Motor neuron (in vitro differentiated cells): ENCODE data around the gene SLMAP. TPM values are rescaled to one million over a fixed set of nuclear protein-coding genes. Genes with fewer than 3 reads are reported as not detected.
A peak's percentile ranks its signal among the peaks of the same experiment; 100 is the strongest.

Experiments used
- ATAC-seq, 8 experiments: fragments of 200-7000 bp; cut with Tn5 transposase; replicated peaks in 6 of 8; 2 replicates each; pipeline ENCODE4 v1.8.0; 2021; ENCODE audit warnings: mild to moderate bottlenecking in 8 of 8, moderate library complexity in 8 of 8
- H3K27ac ChIP-seq, 2 donors: fragments of 250-450 bp; sonication (Bioruptor Pico); 2 replicates each; pipeline ENCODE4 v1.9.0; 2021; ENCODE audit warnings: antibody characterized with exemption in 2 of 2, mild to moderate bottlenecking in 2 of 2, moderate library complexity in 1 of 2
- H3K4me1 ChIP-seq, 2 donors: fragments of 250-450 bp; sonication (Bioruptor Pico); replicated peaks in 1 of 2; 2 replicates each; pipeline ENCODE4 v1.6.1; 2021; ENCODE audit warnings: antibody characterized with exemption in 2 of 2, mild to moderate bottlenecking in 2 of 2, moderate library complexity in 1 of 2
- H3K4me3 ChIP-seq, 5 donors: fragments of 250-450 bp; sonication (Bioruptor Pico); 2 replicates each; pipeline ENCODE4 v1.9.0; 2021; ENCODE audit warnings: antibody characterized with exemption in 5 of 5, mild to moderate bottlenecking in 5 of 5, moderate library complexity in 4 of 5
- WGBS, 10 experiments: fragments of 450-650 bp; shearing (Covaris generic); methylation state at CpG; one replicate each; pipeline ENCODE4 v1.0.0; 2022; 5-methylcytosine and 5-hydroxymethylcytosine counted together
- in situ Hi-C, 9 experiments: fragments of 400-800 bp; cut with MboI; loops; one replicate each; pipeline ENCODE4 v1.15.0; 2021; ENCODE audit warnings: low sequenced_read_pairs in 9 of 9, low pct_unique_long_range_greater_than_20kb in 2 of 9; ENCODE audit not compliant: unreplicated experiment in 9 of 9
- total RNA-seq, 8 experiments: library from RNA; unstranded; fragments of 300-600 nt; gene quantifications; 2 replicates each; pipeline versions ENCODE4 v1.2.3 to v1.2.4, GENCODE V29; 2022

The SLMAP gene
- total RNA-seq, 8 experiments from 2014 or later: 21.5 to 137 (median 32.8) TPM

DNA sequence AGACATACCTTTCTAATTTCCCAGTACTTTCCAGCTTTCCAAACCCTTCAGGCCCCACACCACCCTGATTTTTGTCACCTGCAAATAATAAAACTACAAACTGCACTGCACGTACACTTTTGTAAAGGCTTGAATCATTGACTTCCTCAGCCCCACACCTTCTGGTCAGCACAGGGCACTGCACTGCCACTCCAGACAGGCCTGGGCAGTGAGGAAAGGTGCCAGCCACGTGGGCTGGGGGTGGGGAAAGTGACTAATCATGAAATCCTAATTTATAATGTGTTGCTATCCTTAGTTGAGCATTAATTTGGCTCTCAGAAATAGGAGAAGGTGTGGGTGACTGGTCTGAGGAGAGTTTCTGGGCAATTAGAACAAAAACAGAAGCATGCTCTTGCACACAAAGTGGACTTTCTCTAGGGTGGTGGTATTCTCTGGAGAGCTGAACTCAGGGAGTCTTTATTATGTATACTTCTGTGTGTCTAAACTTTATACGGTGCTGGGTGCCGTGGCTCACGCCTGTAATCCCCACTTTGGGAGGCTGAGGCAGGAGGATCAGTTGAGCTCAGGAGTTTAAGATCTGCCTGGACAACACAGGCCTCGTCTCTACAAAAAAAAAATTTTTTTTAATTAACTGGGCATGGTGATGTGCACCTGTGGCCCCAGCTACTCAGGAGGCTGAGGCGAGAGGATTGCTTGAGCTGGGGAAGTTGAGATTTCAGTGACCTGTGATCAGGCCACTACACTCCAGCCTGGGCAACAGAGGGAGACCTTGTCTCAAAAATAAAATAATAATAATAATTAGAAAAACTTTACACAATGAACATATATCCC is 193.9 kb downstream of the SLMAP start:
- ATAC-seq: peak in 3 of 8 experiments; percentile 18 to 52 (median 22)
- in situ Hi-C loops: no loop called here
- Histone ChIP-seq H3K27ac (no peak overlapping the region), H3K4me3 (no peak overlapping the region), H3K4me1 (peaks cover 35 to 40% of the 10 kb centered on the region in 2 donors)
- 52 to 100% (median 80%) methylated on average over 1 to 6 of the region's 7 CpGs; no CpG with 5 or more reads in 4 of the 10 experiments for WGBS, 10 experiments

DNA sequence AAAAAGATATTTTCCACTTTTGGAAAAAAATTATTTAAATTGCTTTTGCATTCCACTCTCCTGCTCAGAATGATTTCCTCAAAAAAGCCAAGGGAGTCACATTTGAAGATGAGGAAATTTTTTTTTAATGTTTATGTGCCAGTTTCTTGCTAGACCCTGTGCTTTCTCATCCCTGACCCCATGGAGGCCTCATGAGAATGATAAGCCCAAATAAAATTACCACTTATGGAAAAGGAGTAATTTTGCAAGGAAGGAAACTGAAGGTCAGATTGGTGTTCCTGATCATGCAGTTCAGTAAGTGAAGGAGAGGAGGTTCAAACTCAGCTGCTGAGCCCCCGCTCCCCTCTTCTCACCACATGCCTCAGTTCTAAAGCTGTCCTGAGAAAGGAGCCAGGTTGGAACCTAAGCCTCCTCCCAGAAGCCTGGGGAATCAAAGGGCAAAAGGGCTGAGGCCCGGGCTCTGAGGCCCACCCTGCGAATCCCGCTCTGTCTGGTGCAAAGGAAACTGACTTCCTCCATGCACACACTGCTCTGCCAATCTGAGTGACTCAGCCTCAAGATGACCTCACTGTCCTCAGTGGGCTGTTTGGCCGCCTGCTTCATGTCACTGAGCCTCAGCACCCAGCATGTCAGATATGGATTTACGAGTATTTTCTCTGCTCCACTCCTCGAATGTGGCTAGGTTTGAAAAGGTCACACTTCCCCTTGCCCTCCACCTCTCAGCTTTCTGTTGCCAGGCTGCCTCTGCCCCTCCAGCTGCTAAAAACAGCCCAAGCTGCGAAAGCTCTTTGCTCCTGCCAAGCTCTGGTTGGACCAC is 195.2 kb downstream of the SLMAP start:
- H3K27ac ChIP-seq: peak overlapping the region; percentile 69 to 76
- peaks cover 35 to 40% of the 10 kb centered on the region in 2 donors for H3K4me1 ChIP-seq
- no peak overlapping the region for H3K4me3 ChIP-seq
- 0 to 100% (median 74%) methylated on average over 1 to 7 of the region's 8 CpGs; no CpG with 5 or more reads in 2 of the 10 experiments for WGBS, 10 experiments
- peak; percentile 16 to 77 (median 66) for ATAC-seq
- in situ Hi-C loops: no loop called here

DNA sequence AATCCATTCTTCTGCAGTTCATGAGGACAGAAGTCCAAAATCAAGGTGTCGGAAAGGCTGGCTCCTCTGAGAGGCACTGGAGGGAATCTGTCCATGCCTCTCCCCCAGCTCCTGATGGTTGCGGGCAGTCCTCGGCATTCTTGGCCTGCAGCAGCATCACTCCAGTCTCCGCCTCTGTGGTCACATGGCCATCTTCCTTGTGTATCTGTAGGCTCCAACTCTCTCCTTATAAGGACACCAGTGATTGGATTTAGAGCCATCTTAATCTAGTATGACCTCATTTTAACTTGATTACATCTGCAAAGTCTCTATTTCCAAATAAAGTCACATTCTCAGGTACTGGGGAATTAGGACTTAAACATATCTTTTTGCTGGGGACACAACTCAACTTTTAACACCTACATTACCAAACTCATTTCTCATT is 196.1 kb downstream of the SLMAP start:
- Histone ChIP-seq H3K4me3 (no peak overlapping the region), H3K4me1 (peaks cover 35 to 40% of the 10 kb centered on the region in 2 donors), H3K27ac (peak overlapping the region; percentile 69 to 76)
- WGBS, 10 experiments: 40 to 100% (median 84%) methylated on average over 1 to 3 of the region's 4 CpGs; no CpG with 5 or more reads in 5 of the 10 experiments
- in situ Hi-C loops: no loop called here
- peak; percentile 78 to 86 (median 81) for ATAC-seq

DNA sequence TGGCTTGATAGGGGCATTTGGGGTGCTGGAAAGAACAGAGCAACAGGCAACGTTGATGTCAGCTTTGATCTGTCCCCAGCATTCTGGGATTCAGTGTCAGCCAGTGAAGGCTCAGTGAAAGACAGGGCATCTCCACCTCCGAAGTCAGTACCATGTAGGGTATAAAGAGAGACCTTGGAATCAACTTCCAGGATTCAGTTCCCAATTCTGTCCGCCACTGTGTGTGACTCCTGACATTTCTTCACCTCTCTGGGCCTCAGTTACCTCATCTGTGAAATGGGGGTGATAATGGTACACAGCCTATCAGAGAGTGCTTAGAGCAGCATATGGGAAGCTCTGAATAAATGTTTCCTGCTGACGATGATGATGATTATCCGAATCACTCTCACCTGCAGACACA is 196.5 kb downstream of the SLMAP start:
- peak overlapping the region; percentile 58 to 72 for H3K27ac ChIP-seq
- WGBS, 10 experiments: 83 to 100% (median 90%) methylated on average over 1 to 4 of the region's 5 CpGs; no CpG with 5 or more reads in 3 of the 10 experiments
- H3K4me1 ChIP-seq: peaks cover 33 to 37% of the 10 kb centered on the region in 2 donors
- in situ Hi-C loops: no loop called here
- H3K4me3 ChIP-seq: no peak overlapping the region
- ATAC-seq: peak in 2 of 8 experiments; percentile 2 to 3

DNA sequence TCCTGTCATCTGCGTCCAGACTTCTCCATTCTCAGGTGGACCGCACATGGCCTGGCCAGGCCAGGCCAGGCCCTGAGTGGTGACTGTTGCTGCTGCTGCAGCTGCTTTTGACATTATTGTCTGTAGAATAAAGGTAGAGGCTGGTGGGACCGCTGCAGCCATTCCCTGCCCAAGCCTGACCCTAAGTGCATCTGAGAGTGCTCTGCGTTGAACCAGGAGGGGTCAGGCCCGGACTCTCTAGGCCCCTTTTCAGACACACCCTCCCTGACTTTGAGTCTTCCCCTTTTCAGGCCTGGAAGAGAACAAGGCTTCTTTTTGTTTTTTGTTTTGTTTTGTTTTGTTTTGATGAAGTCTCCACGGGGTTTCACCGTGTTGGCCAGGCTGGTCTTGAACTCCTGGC is 197.5 kb downstream of the SLMAP start:
- H3K27ac ChIP-seq: no peak overlapping the region
- WGBS, 10 experiments: 67 to 100% (median 100%) methylated on average over 1 to 4 of the region's 7 CpGs; no CpG with 5 or more reads in 4 of the 10 experiments
- no peak for ATAC-seq
- in situ Hi-C loops: no loop called here
- peaks cover 24 to 28% of the 10 kb centered on the region in 2 donors for H3K4me1 ChIP-seq
- no peak overlapping the region for H3K4me3 ChIP-seq

DNA sequence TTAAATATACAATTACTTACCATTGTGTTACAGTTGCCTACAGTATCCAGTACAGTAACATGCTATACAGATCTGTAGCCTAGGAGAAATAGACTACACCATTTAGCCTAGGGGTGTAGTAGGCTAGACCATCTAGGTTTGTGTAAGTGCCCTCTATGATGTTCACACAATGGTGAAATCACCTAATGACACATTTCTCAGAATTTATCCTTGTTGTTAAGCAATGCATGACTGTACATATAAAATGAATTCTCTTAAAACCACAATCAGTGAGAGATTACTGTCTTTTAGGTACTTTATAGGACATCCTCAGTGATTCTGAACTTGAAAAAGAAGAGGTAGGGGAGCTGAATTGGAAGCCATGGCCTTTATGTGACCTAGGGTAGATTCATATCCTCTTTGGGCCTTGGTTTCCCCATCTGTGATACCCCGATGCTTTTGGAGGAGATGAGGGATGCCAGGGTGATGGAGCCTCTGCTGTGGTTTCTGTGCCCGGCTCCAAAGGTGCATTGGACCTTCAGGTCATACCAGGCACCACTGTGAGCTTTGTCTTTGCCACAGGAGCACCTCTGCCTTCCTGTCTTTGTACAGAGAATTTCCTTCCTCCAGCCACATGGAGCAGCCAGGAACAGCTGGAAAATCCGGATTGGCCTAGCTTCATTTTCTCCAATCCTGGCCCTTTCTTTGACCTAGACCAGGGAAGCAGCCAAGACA is 200.2 kb downstream of the SLMAP start:
- in situ Hi-C loops: no loop called here
- peak in 2 of 8 experiments; percentile 3 to 12 for ATAC-seq
- H3K27ac ChIP-seq: no peak overlapping the region
- H3K4me3 ChIP-seq: no peak overlapping the region
- 70 to 100% (median 94%) methylated on average over 1 to 3 of the region's 3 CpGs; no CpG with 5 or more reads in 3 of the 10 experiments for WGBS, 10 experiments
- peaks cover 13 to 15% of the 10 kb centered on the region in 2 donors for H3K4me1 ChIP-seq

DNA sequence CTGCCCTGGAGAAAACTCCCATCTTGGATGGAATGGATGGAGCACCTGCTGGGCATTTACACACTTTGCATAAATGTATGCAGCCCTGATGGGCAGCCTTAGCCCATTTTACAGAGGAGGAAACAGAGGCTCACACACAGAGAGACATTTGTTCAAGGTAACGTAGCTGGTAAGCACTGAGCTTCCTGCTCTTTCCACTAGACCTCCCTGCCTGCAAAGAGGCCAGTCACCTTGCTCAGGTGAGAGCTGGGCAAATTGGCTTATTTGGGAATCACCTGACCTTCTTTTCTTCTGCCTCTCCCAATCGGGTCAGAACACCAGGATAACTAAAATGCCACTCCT is 200.7 kb downstream of the SLMAP start:
- no peak overlapping the region for H3K27ac ChIP-seq

DNA sequence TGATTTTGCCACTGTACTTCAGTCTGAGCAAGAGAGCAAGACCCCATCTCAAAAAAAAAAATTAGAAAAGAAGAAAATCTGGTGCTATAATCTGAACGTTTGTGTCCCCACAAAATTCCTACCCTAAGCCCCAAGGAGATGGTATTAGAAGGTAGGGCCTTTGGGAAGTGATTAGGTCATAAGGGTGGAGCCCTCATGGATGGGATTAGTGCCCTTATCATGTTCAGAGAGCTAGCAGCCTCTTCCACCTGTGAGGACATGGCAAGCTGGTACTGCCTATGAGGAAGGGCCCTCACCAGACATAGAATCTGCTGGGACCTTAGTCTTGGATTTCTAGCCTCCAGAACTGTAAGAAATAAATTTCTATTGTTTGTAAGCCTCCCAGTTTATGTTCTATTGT is 201.7 kb downstream of the SLMAP start:
- in situ Hi-C loops: no loop called here
- Histone ChIP-seq H3K4me3 (no peak overlapping the region), H3K4me1 (no peaks in the 10 kb centered on the region), H3K27ac (no peak overlapping the region)
- 17 to 100% (median 86%) methylated on average over 1 of the region's 1 CpG; no CpG with 5 or more reads in 2 of the 10 experiments for WGBS, 10 experiments
- ATAC-seq: no peak

More for the DNA sequence above, 200.7 kb downstream of the SLMAP start:
- WGBS, 10 experiments: 57 to 100% (median 80%) methylated on average over 1 to 2 of the region's 2 CpGs; no CpG with 5 or more reads in 3 of the 10 experiments
- in situ Hi-C loops: no loop called here
- no peak overlapping the region for H3K4me3 ChIP-seq
- ATAC-seq: no peak
- H3K4me1 ChIP-seq: peaks cover 8 to 10% of the 10 kb centered on the region in 2 donors

DNA sequence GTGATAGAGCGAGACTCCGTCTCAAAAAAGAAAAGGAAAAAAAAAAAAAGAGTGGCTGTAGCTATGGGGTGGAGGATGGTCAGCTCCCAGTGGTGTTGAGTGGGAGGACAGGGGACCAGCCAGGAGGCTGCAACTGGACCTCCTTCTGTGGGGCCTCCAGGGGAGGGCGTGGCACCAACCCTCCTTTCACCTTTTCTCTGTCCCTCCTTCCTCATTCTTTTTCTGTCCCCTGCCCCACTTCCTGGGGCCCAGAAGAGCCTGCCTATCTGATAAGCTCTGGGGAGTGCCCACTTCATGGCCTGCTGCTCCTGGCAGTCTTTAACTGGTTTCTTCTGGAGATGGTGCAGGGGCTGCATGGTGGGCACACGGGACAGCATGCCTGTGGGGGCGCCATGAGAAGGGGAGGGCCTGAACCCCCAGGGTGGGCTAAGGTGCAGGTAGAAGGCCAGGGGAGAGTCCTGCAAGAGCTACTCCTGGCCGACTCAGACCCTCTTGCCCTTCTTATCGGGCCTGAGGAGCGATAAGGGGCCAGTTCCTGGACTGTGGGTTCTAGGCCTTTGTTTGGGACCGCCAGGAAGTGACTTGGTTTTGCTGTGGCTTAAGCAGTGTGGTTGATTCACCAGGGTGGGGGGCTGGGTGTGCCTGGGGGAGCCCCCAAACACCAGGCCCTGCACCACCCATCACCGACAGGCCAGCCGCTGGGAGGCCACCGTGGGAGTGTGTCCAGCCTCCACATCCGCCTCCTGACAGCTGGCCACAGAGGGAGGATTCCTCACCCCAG is 202.7 kb downstream of the SLMAP start:
- in situ Hi-C loops: no loop called here
- peak in 3 of 8 experiments; percentile 53 to 74 (median 67) for ATAC-seq
- Histone ChIP-seq H3K4me3 (no peak overlapping the region), H3K4me1 (no peaks in the 10 kb centered on the region), H3K27ac (no peak overlapping the region)
- WGBS, 10 experiments: 10 to 100% (median 33%) methylated on average over 2 to 9 of the region's 13 CpGs; no CpG with 5 or more reads in 5 of the 10 experiments

DNA sequence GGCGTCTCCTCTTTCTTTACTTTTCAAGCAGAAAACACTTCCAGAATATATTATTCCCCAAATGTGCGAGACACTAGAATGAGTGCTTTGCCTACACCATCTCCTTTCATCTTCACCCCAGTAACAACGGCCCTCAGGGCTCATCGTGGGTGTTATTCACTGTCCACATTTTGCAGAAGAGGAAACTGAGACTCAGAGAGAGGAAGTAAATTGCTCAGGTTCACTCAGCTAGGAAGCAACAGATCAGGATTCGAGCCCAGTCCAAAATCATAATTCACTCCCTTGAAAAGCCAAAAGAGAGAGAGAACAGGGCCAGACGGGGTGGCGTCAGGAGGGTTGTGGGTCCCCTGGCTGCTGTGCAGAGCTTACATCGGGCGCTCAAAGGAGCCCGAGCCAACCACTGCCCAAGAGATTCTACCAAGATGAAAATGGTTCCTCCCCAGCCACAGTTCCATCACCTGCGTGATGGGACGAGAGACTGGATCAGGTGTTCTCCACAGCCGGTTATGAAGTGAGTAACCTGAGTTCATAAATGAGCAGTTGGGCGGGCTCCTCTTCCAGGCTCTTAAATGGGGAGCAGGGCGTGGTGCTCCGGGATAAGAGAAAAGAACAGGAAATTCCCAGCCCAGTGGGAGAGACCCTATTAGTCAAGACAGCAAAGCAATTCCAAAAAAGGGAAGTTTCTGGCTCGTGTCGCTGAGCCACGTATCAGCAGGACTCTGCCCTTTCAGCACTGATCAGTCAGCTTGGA is 203.5 kb downstream of the SLMAP start:
- ATAC-seq: peak in 3 of 8 experiments; percentile 49 to 60 (median 51)
- in situ Hi-C loops: no loop called here
- Histone ChIP-seq H3K4me3 (no peak overlapping the region), H3K4me1 (no peaks in the 10 kb centered on the region), H3K27ac (no peak overlapping the region)
- WGBS, 10 experiments: 2 to 91% (median 76%) methylated on average over 4 to 14 of the region's 19 CpGs; no CpG with 5 or more reads in 1 of the 10 experiments

DNA sequence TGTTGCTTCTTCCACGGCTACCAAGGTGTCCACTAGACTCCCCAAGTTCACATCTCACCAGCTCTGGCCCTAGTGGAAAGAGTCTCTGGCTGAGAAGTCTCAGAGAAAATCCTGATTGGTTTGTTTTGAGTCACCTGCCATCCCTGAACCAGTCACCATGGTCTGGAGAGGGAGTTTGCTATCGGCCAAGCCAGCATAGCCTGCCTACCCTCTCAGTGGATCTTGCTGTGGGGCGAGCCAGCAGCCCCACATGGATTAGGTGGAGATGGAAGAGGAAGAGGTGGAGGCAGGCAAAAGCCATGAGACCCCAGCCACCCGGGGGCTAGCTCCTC is 204.0 kb downstream of the SLMAP start:
- no peak overlapping the region for H3K4me3 ChIP-seq
- no peaks in the 10 kb centered on the region for H3K4me1 ChIP-seq
- in situ Hi-C loops: no loop called here
- no peak overlapping the region for H3K27ac ChIP-seq
- no peak for ATAC-seq
- whole genome bisulfite sequencing, 10 experiments: 5 to 86% (median 67%) methylated on average over 1 to 3 of the region's 4 CpGs; no CpG with 5 or more reads in 4 of the 10 experiments
